ENCODE data around the gene HSPB3. TPM values are rescaled to one million over a fixed set of nuclear protein-coding genes. Genes with fewer than 3 reads are reported as not detected.
"Not testable (repeated sequence)": the region's sequence is repeated elsewhere in the genome, so short reads cannot be mapped to it uniquely, and the experiment has no call there.

The HSPB3 gene
- total RNA-seq, 4 donors from 2014 or later: 5.9 to 90.6 (median 32.1) TPM

DNA sequence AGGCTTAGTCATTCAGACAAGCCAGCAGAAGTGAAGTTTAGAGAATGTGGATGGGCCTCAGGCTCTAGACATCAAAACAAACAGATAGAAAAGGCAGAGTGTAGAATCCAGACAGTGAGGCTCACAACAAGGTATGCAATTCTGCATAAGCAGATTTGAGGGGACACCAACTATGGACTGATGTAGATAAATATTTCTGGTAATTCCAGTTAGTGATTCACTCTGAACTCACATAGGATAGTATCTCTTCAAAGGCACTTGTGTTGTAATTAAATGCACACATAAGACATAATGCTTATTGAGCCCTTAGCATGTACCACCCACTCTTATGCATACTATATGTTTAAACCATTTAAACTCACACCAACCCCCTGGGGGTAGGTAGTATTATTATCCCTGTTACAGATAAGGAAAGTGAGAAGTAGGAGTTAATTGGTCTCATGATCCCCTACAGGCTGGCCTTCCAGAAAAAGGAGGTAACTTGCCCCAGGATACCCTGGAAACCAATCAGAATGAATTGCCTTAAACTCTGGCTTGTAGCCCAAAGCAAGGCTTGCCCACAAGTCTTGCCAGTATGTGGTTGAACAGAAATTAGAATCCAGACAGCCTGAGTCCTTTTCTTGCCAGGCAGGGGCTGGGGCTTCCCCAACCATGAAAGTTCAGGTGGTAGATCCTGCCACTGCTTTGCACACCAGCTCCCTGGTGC, 39.5 kb upstream of the HSPB3 start:
- H3K4me3 ChIP-seq: no peak overlapping the region
- no peaks in the 10 kb centered on the region for H3K36me3 ChIP-seq
- H3K27ac ChIP-seq: no peak overlapping the region
- TF ChIP-seq EP300 (IDR thresholded peaks at IDR 0.05) (no peak), CTCF (IDR thresholded peaks at IDR 0.05) (no peak)
- H3K9me3 ChIP-seq: no peaks in the 10 kb centered on the region
- H3K27me3 ChIP-seq: no peaks in the 10 kb centered on the region
- H3K4me1 ChIP-seq: no peaks in the 10 kb centered on the region
- no peak for ATAC-seq

DNA sequence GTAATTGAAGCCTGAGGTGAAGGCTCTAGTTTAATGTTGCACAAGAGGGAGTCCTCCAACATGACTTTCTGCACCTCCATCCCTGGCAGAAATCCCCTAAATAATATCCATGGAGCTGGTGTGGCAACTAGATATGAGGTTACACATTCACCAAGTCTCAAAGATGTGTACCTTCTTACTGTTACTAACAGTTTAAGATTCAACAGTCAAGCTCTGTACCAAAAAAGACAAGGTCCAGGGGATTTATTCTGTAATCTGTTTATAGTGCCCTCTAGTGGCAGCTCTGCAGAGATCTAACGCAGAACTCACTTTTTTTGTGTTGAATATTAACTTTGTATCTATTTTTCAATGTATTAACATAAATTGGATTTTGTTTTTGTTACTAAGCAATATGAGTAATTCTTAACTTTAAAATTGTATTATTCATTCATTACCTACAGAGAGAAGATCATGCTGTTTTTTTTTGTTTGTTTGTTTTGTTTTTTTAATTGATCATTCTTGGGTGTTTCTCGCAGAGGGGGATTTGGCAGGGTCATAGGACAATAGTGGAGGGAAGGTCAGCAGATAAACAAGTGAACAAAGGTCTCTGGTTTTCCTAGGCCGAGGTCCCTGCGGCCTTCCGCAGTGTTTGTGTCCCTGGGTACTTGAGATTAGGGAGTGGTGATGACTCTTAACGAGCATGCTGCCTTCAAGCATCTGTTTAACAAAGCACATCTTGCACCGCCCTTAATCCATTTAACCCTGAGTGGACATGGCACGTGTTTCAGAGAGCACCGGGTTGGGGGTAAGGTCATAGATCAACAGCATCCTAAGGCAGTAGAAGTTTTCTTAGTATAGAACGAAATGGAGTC, 35.7 kb upstream of the HSPB3 start:
- not testable (repeated sequence) for H3K9me3 ChIP-seq, H3K4me1 ChIP-seq, H3K4me3 ChIP-seq, H3K27ac ChIP-seq, H3K27me3 ChIP-seq, H3K36me3 ChIP-seq
- peak; percentile 75 to 83 (median 77) for TF ChIP-seq CTCF (IDR thresholded peaks at IDR 0.05)
- WGBS, 2 donors (ENCODE audit: low coverage in 1 of 2): 56 to 57% methylated on average over 6 of the region's 10 CpGs
- peak; percentile 62 for ATAC-seq

GRCh38 chr5:54420511-54420910, 35.0 kb upstream of the HSPB3 start:
- no CpG with 5 or more reads among the region's 30 CpGs for WGBS, 2 donors (ENCODE audit: low coverage in 1 of 2)
- H3K36me3 ChIP-seq, H3K27ac ChIP-seq, H3K4me1 ChIP-seq, H3K9me3 ChIP-seq, H3K27me3 ChIP-seq, ATAC-seq, H3K4me3 ChIP-seq: not testable (repeated sequence)

DNA sequence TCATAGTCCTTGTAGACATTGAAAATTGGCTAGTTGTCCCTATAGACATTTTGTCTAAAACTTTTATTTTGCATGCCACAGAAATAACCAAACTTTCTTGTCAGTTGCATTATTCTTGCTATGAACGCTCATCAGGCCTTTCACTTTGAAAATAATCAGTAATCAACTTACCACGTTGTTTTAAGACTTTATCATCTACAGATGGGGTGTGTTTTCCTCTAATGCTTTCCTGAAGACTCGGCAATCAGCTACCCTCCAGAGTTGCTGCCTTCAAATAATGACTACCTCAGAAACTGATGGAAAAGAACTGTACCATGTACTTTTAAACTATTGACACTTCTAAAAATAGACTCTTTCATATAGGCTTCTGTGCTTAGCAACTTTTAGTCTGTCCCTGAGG, 33.5 kb upstream of the HSPB3 start:
- no peaks in the 10 kb centered on the region for H3K27me3 ChIP-seq
- no peaks in the 10 kb centered on the region for H3K9me3 ChIP-seq
- no peak for TF ChIP-seq POLR2A (IDR thresholded peaks at IDR 0.05)
- no peak for TF ChIP-seq CTCF (IDR thresholded peaks at IDR 0.05)
- TF ChIP-seq EP300 (IDR thresholded peaks at IDR 0.05): no peak
- TF ChIP-seq POLR2AphosphoS5 (IDR thresholded peaks at IDR 0.05): no peak
- H3K4me3 ChIP-seq: no peak overlapping the region
- 51 to 80% methylated on average over 1 to 3 of the region's 3 CpGs for WGBS, 2 donors (ENCODE audit: low coverage in 1 of 2)
- no peaks in the 10 kb centered on the region for H3K4me1 ChIP-seq
- H3K36me3 ChIP-seq: no peaks in the 10 kb centered on the region
- H3K27ac ChIP-seq: no peak overlapping the region
- ATAC-seq: no peak

DNA sequence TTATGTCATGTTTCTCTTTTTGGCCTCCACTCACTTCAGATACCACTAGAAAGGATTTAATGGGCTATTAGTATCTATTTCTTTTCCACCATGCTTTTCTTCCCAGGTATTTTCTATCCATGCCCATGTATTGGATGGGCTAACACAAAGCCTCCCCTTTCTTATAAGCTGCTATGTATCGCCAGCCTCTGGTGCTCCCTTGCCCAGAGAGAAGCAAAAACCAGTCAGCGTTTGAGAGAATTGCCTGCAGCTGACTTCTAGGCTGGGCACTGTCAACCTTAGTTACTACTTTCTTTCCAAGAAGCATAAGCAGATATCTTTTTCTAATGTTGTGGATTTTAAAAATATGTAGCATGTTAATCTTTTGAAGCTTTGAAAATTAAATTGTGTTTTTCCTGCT, 30.2 kb upstream of the HSPB3 start:
- Histone ChIP-seq H3K27me3 (no peaks in the 10 kb centered on the region), H3K4me1 (no peaks in the 10 kb centered on the region), H3K9me3 (no peaks in the 10 kb centered on the region), H3K36me3 (no peaks in the 10 kb centered on the region), H3K27ac (no peak overlapping the region), H3K4me3 (no peak overlapping the region)
- TF ChIP-seq POLR2A (IDR thresholded peaks at IDR 0.05) (no peak), CTCF (IDR thresholded peaks at IDR 0.05) (no peak), EP300 (IDR thresholded peaks at IDR 0.05) (no peak), POLR2AphosphoS5 (IDR thresholded peaks at IDR 0.05) (no peak)
- WGBS, 2 donors (ENCODE audit: low coverage in 1 of 2): 74 to 94% methylated on average over 2 of the region's 2 CpGs
- no peak for ATAC-seq

Measured in gastroesophageal sphincter (tissue), 4 donors.